Fibroblast of lung (primary cell): ENCODE data around the gene BBS2. TPM values are rescaled to one million over a fixed set of nuclear protein-coding genes. Genes with fewer than 3 reads are reported as not detected.

ENCODE experiments used
- DNase-seq, 2 donors: peaks; one replicate each; pipeline versions ENCODE4 v3.0.0 to v3.0.0-alpha.2; 2010; ENCODE audit warnings: low read depth in 2 of 2
- H2AFZ ChIP-seq: 2 replicates; pipeline ENCODE4 v1.5.1; 2012; ENCODE audit warnings: low read length, control low read depth, inconsistent platforms
- H3K27ac ChIP-seq: 2 replicates; pipeline ENCODE4 v1.5.1; 2011; ENCODE audit warnings: low read length, control low read depth; ENCODE audit not compliant: insufficient read depth
- H3K27me3 ChIP-seq: 2 replicates; pipeline ENCODE4 v1.5.1; 2011; ENCODE audit warnings: mild to moderate bottlenecking, low read length; ENCODE audit not compliant: control insufficient read depth, insufficient read depth
- H3K36me3 ChIP-seq: 2 replicates; pipeline ENCODE4 v1.5.1; 2011; ENCODE audit warnings: low read length; ENCODE audit not compliant: control insufficient read depth, insufficient read depth
- H3K4me1 ChIP-seq: 2 replicates; pipeline ENCODE4 v1.5.1; 2011; ENCODE audit warnings: low read length; ENCODE audit not compliant: control insufficient read depth, insufficient read depth; ENCODE audit errors: extremely low read depth
- H3K4me2 ChIP-seq: 2 replicates; pipeline ENCODE4 v1.5.1; 2011; ENCODE audit warnings: low read length, control low read depth; ENCODE audit not compliant: insufficient read depth; ENCODE audit errors: extremely low read depth
- H3K4me3 ChIP-seq, 4 experiments: fragments of 200-600 bp in 1 of 4; sonication (generic) in 1 of 4; replicated peaks in 1 of 4; 2 replicates each; pipeline ENCODE4 v1.5.1; 2011 to 2016; ENCODE audit warnings: low read length in 4 of 4, low read depth in 3 of 4, mild to moderate bottlenecking in 3 of 4, control low read depth in 2 of 4, inconsistent platforms in 1 of 4, mixed read lengths in 1 of 4; ENCODE audit not compliant: insufficient read depth in 1 of 4; ENCODE audit errors: control extremely low read depth in 1 of 4
- H3K79me2 ChIP-seq: 2 replicates; pipeline ENCODE4 v1.5.1; 2012; ENCODE audit warnings: mild to moderate bottlenecking, low read length, inconsistent platforms; ENCODE audit not compliant: control insufficient read depth, insufficient read depth
- H3K9ac ChIP-seq: 2 replicates; pipeline ENCODE4 v1.5.1; 2011; ENCODE audit warnings: mild to moderate bottlenecking, low read length, control low read depth; ENCODE audit not compliant: insufficient read depth
- H3K9me3 ChIP-seq: 2 replicates; pipeline ENCODE4 v1.5.1; 2012; ENCODE audit warnings: low read depth, low read length; ENCODE audit not compliant: control insufficient read depth, insufficient read depth
- H4K20me1 ChIP-seq: 2 replicates; pipeline ENCODE4 v1.5.1; 2011; ENCODE audit warnings: low read length; ENCODE audit not compliant: control insufficient read depth, insufficient read depth; ENCODE audit errors: extremely low read depth
- EZH2 ChIP-seq: IDR thresholded peaks from 2 replicates; pipeline ENCODE4 v1.5.1; 2012; ENCODE audit warnings: low read length, control low read depth, mild to moderate bottlenecking; ENCODE audit errors: missing control alignments
- polyA plus RNA-seq, 2 donors: library from polyadenylated mRNA; depleted of rRNA in 1 of 2; stranded (reverse) in 1 of 2; unstranded in 1 of 2; fragments of >200 nt; gene quantifications; 2 replicates each; pipeline ENCODE4 v1.2.1, GENCODE V29; 2011 to 2012; ENCODE audit warnings: missing spikeins in 1 of 2
- total RNA-seq: library from RNA; depleted of rRNA; stranded (reverse); fragments of >200 nt; gene quantifications from 2 replicates; pipeline ENCODE4 v1.2.1, GENCODE V29; 2014
- TF ChIP-seq, protein P1 (sequence below), 2 donors: IDR thresholded peaks in 1 of 2; conservative IDR thresholded peaks in 1 of 2; 1 replicate in 1 of 2; 2 replicates in 1 of 2; pipeline ENCODE4 v1.5.1; 2011 to 2012; ENCODE audit warnings: low read length in 2 of 2, control low read depth in 1 of 2, inconsistent platforms in 1 of 2, low read depth in 1 of 2, mild to moderate bottlenecking in 1 of 2

Gene BBS2
- total and polyA plus RNA-seq, 2 donors (not counting 1 experiment from before 2014, with no cell fraction given) = 59.9 to 84.9 TPM

DNA sequence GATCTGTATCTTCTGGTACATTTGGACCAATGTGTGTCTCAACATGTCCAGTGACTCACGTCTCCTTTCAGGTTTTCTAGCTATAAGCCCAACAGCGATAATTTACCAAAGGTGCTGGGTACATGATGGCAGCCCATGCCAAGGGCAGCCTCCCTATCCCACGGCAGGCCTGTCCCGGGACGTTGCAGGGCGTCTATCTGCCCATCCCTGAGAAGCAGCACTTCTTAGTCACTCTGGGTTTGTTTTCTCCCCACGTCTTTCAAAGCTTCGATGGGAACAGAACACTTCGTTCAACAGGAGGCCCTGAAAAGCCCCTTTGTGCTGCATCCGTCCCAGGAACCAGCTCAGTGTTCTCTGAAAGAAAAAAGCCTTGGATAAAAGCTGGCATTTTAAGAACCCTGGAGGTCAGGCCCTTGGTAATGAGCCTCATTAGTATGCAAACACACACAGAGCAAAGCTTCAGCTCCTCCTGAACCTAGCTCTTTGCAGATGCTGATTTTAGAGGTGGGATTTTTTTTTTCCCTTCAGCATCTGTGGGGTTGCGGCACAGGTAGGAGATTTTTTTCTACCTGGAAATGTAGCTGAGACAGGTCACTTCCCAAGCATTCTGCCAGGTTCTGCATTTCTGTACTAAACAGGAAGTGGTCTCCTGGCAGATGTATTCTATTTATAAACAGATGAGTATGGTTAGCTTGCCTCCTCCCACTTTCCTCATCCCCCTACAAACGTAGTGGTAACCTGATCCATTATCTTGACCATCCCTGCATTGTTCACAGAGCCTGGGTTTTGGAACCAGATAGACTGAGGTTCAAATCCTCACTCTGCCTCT, 27.5 kb upstream of the BBS2 start:
- no peak overlapping the region for H3K9ac ChIP-seq
- no peaks in the 10 kb centered on the region for H3K9me3 ChIP-seq

DNA sequence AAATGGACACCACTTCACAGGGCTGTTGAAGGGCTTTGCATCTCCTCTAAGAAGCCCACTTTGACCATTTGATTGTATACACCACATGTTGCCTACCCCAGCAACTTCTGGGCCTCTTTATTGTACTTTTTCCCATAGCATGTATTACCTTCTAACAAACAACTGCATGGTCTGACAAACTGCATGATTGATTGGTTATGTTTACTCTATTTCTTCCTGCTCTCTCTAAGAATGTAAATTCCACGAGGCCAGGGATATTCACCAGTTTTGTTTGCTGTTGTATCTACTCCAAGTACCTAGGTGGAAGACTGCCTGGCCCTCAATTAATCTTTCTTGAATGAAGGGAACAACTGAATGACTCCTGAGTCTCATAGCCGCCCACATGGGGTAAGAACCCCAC, 22.2 kb upstream of the BBS2 start:
- no peaks in the 10 kb centered on the region for H3K36me3 ChIP-seq
- H3K4me1 ChIP-seq = no peaks in the 10 kb centered on the region
- no peak for DNase-seq
- no peaks in the 10 kb centered on the region for H3K79me2 ChIP-seq
- H3K4me3 ChIP-seq = no peak overlapping the region
- H2AFZ ChIP-seq = no peak overlapping the region
- H3K27me3 ChIP-seq = peaks cover 4% of the 10 kb centered on the region
- no peaks in the 10 kb centered on the region for H3K9me3 ChIP-seq
- no peak overlapping the region for H3K9ac ChIP-seq
- TF ChIP-seq, protein P1, sequence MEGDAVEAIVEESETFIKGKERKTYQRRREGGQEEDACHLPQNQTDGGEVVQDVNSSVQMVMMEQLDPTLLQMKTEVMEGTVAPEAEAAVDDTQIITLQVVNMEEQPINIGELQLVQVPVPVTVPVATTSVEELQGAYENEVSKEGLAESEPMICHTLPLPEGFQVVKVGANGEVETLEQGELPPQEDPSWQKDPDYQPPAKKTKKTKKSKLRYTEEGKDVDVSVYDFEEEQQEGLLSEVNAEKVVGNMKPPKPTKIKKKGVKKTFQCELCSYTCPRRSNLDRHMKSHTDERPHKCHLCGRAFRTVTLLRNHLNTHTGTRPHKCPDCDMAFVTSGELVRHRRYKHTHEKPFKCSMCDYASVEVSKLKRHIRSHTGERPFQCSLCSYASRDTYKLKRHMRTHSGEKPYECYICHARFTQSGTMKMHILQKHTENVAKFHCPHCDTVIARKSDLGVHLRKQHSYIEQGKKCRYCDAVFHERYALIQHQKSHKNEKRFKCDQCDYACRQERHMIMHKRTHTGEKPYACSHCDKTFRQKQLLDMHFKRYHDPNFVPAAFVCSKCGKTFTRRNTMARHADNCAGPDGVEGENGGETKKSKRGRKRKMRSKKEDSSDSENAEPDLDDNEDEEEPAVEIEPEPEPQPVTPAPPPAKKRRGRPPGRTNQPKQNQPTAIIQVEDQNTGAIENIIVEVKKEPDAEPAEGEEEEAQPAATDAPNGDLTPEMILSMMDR (conservative IDR thresholded peaks at IDR 0.05 in 1 of 2, IDR thresholded peaks at IDR 0.05 in 1 of 2; ENCODE audit: low read depth in 1 of 2, low read length in 2 of 2) = no peak
- no peak for TF ChIP-seq EZH2
- no peaks in the 10 kb centered on the region for H4K20me1 ChIP-seq
- no peak overlapping the region for H3K4me2 ChIP-seq
- H3K27ac ChIP-seq = no peak overlapping the region

More for the DNA sequence above, 27.5 kb upstream of the BBS2 start:
- Histone ChIP-seq H2AFZ (peak overlapping the region; percentile 45), H3K36me3 (no peaks in the 10 kb centered on the region), H3K27ac (no peak overlapping the region), H3K79me2 (no peaks in the 10 kb centered on the region), H3K4me2 (peak overlapping the region; percentile 10), H3K4me1 (no peaks in the 10 kb centered on the region), H3K4me3 (no peak overlapping the region), H3K27me3 (no peaks in the 10 kb centered on the region), H4K20me1 (no peaks in the 10 kb centered on the region)
- TF ChIP-seq EZH2 = no peak
- DNase-seq = peak; percentile 65 to 71

DNA sequence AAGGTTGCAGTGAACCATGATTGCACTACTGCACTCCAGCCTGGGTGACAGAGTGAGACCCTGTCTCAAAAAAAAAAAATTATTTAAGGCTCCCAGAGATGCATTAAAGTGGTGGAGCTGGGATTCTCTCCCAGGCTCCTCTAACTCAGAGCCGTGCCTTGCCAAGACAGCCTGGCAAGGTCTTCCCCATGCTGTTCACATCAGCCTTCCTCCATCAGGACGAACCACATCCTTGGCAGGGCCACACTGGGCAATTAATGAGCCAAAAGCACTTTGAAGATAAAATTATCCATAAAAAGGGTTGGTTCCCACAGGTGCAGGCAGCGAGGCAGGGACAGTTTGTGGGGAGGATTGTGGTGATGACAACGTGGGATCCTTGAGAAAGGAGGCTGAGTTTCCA, 19.8 kb upstream of the BBS2 start:
- H3K4me1 ChIP-seq = no peaks in the 10 kb centered on the region
- no peaks in the 10 kb centered on the region for H3K36me3 ChIP-seq
- no peak overlapping the region for H3K9ac ChIP-seq
- H3K27me3 ChIP-seq = peaks cover 10% of the 10 kb centered on the region
- H2AFZ ChIP-seq = no peak overlapping the region
- H3K4me3 ChIP-seq = no peak overlapping the region
- no peaks in the 10 kb centered on the region for H3K9me3 ChIP-seq
- no peak overlapping the region for H3K27ac ChIP-seq
- H4K20me1 ChIP-seq = no peaks in the 10 kb centered on the region
- no peak for DNase-seq
- TF ChIP-seq EZH2 = no peak
- TF ChIP-seq, protein P1 (conservative IDR thresholded peaks at IDR 0.05 in 1 of 2, IDR thresholded peaks at IDR 0.05 in 1 of 2; ENCODE audit: low read depth in 1 of 2, low read length in 2 of 2) = no peak
- H3K79me2 ChIP-seq = no peaks in the 10 kb centered on the region
- peak overlapping the region; percentile 35 for H3K4me2 ChIP-seq
